CD14-positive monocyte (primary cell): Measurements from ENCODE around the gene SPC24. TPM values are rescaled to one million over a fixed set of nuclear protein-coding genes. Genes with fewer than 3 reads are reported as not detected.

Source experiments
- DNase-seq, 3 donors: peaks; one replicate each; pipeline ENCODE4 v3.0.0-alpha.2; 2011 to 2022
- H2AFZ ChIP-seq: 2 replicates; pipeline ENCODE4 v1.6.0; 2012; ENCODE audit warnings: mild to moderate bottlenecking, low read depth, low read length, inconsistent platforms; ENCODE audit not compliant: insufficient read depth, poor library complexity, severe bottlenecking
- H3K27ac ChIP-seq, 2 donors: 1 replicate in 1 of 2; 2 replicates in 1 of 2; pipeline ENCODE4 v1.5.1; 2012 to 2013; ENCODE audit warnings: low read length in 2 of 2, control low read depth in 1 of 2, inconsistent platforms in 1 of 2, low read depth in 1 of 2, mild to moderate bottlenecking in 1 of 2
- H3K27me3 ChIP-seq, 2 donors: one replicate each; pipeline versions ENCODE4 v1.6.0 to v1.6.1; 2011 to 2013; ENCODE audit warnings: low read length in 2 of 2; ENCODE audit not compliant: control insufficient read depth in 2 of 2, insufficient read depth in 2 of 2
- H3K36me3 ChIP-seq, 2 donors: replicated peaks in 1 of 2; 1 replicate in 1 of 2; 2 replicates in 1 of 2; pipeline versions ENCODE4 v1.5.1 to v1.6.1; 2012 to 2013; ENCODE audit warnings: low read length in 2 of 2, control low read depth in 1 of 2, inconsistent platforms in 1 of 2, mild to moderate bottlenecking in 1 of 2; ENCODE audit not compliant: insufficient read depth in 2 of 2, control insufficient read depth in 1 of 2
- H3K4me1 ChIP-seq, 2 donors: 1 replicate in 1 of 2; 2 replicates in 1 of 2; pipeline versions ENCODE4 v1.5.1 to v1.6.1; 2012 to 2013; ENCODE audit warnings: low read length in 2 of 2, control low read depth in 1 of 2, inconsistent platforms in 1 of 2, mild to moderate bottlenecking in 1 of 2, moderate library complexity in 1 of 2; ENCODE audit not compliant: insufficient read depth in 2 of 2, control insufficient read depth in 1 of 2
- H3K4me2 ChIP-seq: replicated peaks from 2 replicates; pipeline ENCODE3; 2012; ENCODE audit warnings: low read length, moderate library complexity, mild to moderate bottlenecking; ENCODE audit not compliant: poor library complexity, severe bottlenecking; ENCODE audit errors: extremely low read depth
- H3K4me3 ChIP-seq, 3 experiments: fragments of 200-600 bp in 1 of 3; sonication (generic) in 1 of 3; replicated peaks in 1 of 3; 1 replicate in 2 of 3; 2 replicates in 1 of 3; pipeline ENCODE4 v1.5.1; 2011 to 2013; ENCODE audit warnings: low read length in 3 of 3, mild to moderate bottlenecking in 3 of 3, control low read depth in 2 of 3, low read depth in 2 of 3, inconsistent platforms in 1 of 3, moderate library complexity in 1 of 3
- H3K79me2 ChIP-seq: 2 replicates; pipeline ENCODE4 v1.6.0; 2012; ENCODE audit warnings: mild to moderate bottlenecking, control low read depth, inconsistent platforms, low read length, moderate library complexity; ENCODE audit not compliant: insufficient read depth
- H3K9ac ChIP-seq: 2 replicates; pipeline ENCODE4 v1.6.0; 2017; ENCODE audit warnings: low read length, mild to moderate bottlenecking; ENCODE audit not compliant: insufficient read depth, poor library complexity, severe bottlenecking
- H3K9me3 ChIP-seq, 2 donors: replicated peaks in 1 of 2; 1 replicate in 1 of 2; 2 replicates in 1 of 2; pipeline versions ENCODE4 v1.5.1 to v1.6.1; 2012 to 2013; ENCODE audit warnings: low read length in 2 of 2, control low read depth in 1 of 2; ENCODE audit not compliant: control insufficient read depth in 1 of 2, insufficient read depth in 1 of 2
- H4K20me1 ChIP-seq: 2 replicates; pipeline ENCODE4 v1.6.0; 2012; ENCODE audit warnings: mild to moderate bottlenecking, low read length, control low read depth, moderate library complexity; ENCODE audit not compliant: insufficient read depth
- H3K27ac Mint-ChIP-seq, 7 donors: one replicate each; pipeline ENCODE4 v1.8.0; 2020; ENCODE audit warnings: mild to moderate bottlenecking in 7 of 7, mixed read lengths in 7 of 7, moderate library complexity in 6 of 7, inconsistent platforms in 2 of 7
- H3K27me3 Mint-ChIP-seq, 3 donors: one replicate each; pipeline ENCODE4 v1.8.0; 2021 to 2022; ENCODE audit warnings: low read depth in 3 of 3, mild to moderate bottlenecking in 3 of 3, mixed read lengths in 3 of 3, moderate library complexity in 3 of 3, inconsistent platforms in 1 of 3
- H3K36me3 Mint-ChIP-seq, 2 donors: one replicate each; pipeline ENCODE4 v1.8.0; 2020; ENCODE audit warnings: mixed read lengths in 2 of 2, inconsistent platforms in 1 of 2, mild to moderate bottlenecking in 1 of 2
- H3K4me1 Mint-ChIP-seq: one replicate; pipeline ENCODE4 v1.8.0; 2020; ENCODE audit warnings: mild to moderate bottlenecking, mixed read lengths
- H3K4me3 Mint-ChIP-seq, 2 donors: one replicate each; pipeline ENCODE4 v1.8.0; 2020; ENCODE audit warnings: mild to moderate bottlenecking in 2 of 2, mixed read lengths in 2 of 2, moderate library complexity in 1 of 2
- H3K9me3 Mint-ChIP-seq, 7 donors: one replicate each; pipeline ENCODE4 v1.8.0; 2020 to 2022; ENCODE audit warnings: mixed read lengths in 7 of 7, mild to moderate bottlenecking in 6 of 7, moderate library complexity in 6 of 7, inconsistent platforms in 2 of 7
- whole genome bisulfite sequencing: methylation state at CpG from one replicate; pipeline ENCODE4 v1.1.5; 2013; ENCODE audit warnings: missing lambda C conversion rate; ENCODE audit not compliant: insufficient coverage; 5-methylcytosine and 5-hydroxymethylcytosine counted together
- intact Hi-C, 2 donors: fragments of 100-400 bp; cut with micrococcal nuclease; formaldehyde crosslinking; loops; one replicate each; pipeline versions ENCODE4 v1.15.0 to v1.15.1; 2023
- polyA plus RNA-seq, 3 donors: library from polyadenylated mRNA; depleted of rRNA in 1 of 3; unstranded in 2 of 3; stranded (reverse) in 1 of 3; fragments of 300-500 nt in 2 of 3; fragments of >200 nt in 1 of 3; fragmentation: Illumina TruSeq in 2 of 3; gene quantifications; 1 replicate in 2 of 3; 2 replicates in 1 of 3; pipeline ENCODE4 v1.2.3, GENCODE V29; 2012 to 2021
- TF ChIP-seq, protein P1 (sequence below): fragments of 200-600 bp; IDR thresholded peaks from one replicate; pipeline ENCODE4 v1.8.0; 2022; ENCODE audit warnings: antibody characterized with exemption, mild to moderate bottlenecking

Gene SPC24
- polyA plus RNA-seq, 3 donors = 0.27 TPM; not detected in 2

DNA sequence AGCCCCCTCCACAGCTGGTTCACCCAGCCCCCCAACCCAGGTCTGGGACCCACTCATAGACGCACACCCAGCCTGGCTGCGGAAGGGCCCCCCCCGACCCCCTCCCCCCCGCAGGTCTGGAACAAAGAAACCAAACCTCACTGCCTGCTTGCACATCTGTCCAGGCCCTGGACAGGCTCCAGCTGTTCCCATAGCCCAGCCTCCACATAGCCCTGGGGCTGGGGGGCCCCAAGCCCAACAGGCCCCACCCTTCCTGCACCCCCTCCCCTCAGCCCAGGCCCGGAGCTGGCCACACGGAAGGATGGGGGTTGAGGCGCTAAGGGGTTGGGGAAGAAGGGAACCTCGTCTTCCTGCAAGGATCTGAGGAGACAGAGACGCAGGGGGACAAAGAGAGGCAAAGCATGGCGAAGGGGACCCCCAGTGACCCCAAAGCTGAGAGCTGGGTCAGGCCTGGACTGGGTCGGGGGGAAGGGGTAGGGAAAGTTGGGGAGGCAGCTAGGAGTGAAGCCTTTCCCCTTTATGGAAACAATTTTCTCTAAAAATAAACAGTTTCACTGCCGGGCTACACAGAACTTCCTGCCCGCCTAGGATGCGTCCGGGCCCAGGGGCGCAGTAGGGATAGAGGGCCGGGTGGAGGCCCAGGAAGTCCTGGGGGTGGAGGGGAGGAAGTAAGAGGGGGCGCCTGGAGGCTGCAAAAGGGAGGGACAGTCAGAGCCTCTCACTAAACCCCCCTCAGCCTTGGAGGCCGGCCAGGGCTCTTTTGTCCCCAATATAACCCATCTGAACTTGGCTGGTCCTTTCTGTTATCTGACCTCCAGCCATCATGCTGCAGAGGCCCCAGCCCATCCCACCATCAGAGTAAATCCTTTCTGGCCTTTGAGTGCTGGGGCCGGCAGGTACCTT, 39.3 kb upstream of the SPC24 start:
- DNase-seq = no peak
- Histone ChIP-seq H3K79me2 (no peaks in the 10 kb centered on the region), H3K9me3 (peaks cover 0 to 6% of the 10 kb centered on the region in 2 donors), H3K4me2 (peak overlapping the region; percentile 52), H2AFZ (peak overlapping the region; percentile 56), H3K4me3 (no peak overlapping the region), H3K36me3 (no peaks in the 10 kb centered on the region), H3K27ac (no peak overlapping the region), H3K9ac (peak overlapping the region; percentile 15), H3K27me3 (peaks cover 0 to 5% of the 10 kb centered on the region in 2 donors), H3K4me1 (peaks cover 22 to 36% of the 10 kb centered on the region in 2 donors), H4K20me1 (no peaks in the 10 kb centered on the region)
- TF ChIP-seq, protein P1, sequence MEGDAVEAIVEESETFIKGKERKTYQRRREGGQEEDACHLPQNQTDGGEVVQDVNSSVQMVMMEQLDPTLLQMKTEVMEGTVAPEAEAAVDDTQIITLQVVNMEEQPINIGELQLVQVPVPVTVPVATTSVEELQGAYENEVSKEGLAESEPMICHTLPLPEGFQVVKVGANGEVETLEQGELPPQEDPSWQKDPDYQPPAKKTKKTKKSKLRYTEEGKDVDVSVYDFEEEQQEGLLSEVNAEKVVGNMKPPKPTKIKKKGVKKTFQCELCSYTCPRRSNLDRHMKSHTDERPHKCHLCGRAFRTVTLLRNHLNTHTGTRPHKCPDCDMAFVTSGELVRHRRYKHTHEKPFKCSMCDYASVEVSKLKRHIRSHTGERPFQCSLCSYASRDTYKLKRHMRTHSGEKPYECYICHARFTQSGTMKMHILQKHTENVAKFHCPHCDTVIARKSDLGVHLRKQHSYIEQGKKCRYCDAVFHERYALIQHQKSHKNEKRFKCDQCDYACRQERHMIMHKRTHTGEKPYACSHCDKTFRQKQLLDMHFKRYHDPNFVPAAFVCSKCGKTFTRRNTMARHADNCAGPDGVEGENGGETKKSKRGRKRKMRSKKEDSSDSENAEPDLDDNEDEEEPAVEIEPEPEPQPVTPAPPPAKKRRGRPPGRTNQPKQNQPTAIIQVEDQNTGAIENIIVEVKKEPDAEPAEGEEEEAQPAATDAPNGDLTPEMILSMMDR = no peak
- peaks cover 29% of the 10 kb centered on the region for H3K4me1 Mint-ChIP-seq
- peak overlapping the region; percentile 9 to 55 for H3K4me3 Mint-ChIP-seq
- 55% methylated on average over 1 of the region's 20 CpGs for WGBS
- intact Hi-C loops = loop anchor here in 1 of 2 donors (5.0 kb wide), 1 partner anchor 38 kb away; the partner anchor contains the start of gene SPC24
- peaks cover 0 to 11% (median 4%) of the 10 kb centered on the region in 7 donors for H3K9me3 Mint-ChIP-seq
- peaks cover 0 to 3% of the 10 kb centered on the region in 2 donors for H3K36me3 Mint-ChIP-seq
- no peak overlapping the region for H3K27ac Mint-ChIP-seq
- H3K27me3 Mint-ChIP-seq = peaks cover 0 to 17% (median 6%) of the 10 kb centered on the region in 3 donors

DNA sequence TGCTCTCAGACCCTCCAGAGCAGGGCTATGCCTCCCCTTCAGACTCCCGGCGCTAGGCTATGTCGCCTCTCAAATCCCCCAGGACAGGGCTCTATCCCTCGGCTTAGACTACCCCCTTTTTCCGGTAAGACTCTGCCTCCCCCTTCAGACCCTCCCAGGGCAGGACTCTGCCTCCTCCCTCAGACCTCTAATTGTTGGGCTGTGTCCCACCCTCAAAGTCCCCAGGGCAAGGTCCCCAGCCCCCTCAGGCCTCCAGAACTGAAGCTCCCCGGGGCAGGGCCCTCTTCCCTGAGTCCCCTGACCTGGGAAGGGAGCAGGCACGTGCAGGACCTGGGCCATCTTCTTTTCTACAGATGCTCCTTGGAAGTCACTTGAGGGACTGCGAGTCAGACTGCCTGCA, 38.6 kb upstream of the SPC24 start:
- Histone ChIP-seq H3K27ac (no peak overlapping the region), H2AFZ (no peak overlapping the region), H3K4me1 (peaks cover 22 to 36% of the 10 kb centered on the region in 2 donors), H3K36me3 (no peaks in the 10 kb centered on the region), H3K4me2 (no peak overlapping the region), H3K27me3 (peaks cover 0 to 5% of the 10 kb centered on the region in 2 donors), H3K79me2 (no peaks in the 10 kb centered on the region), H4K20me1 (no peaks in the 10 kb centered on the region), H3K9me3 (peaks cover 0 to 6% of the 10 kb centered on the region in 2 donors), H3K9ac (no peak overlapping the region), H3K4me3 (no peak overlapping the region)
- peaks cover 0 to 17% (median 6%) of the 10 kb centered on the region in 3 donors for H3K27me3 Mint-ChIP-seq
- H3K36me3 Mint-ChIP-seq = peaks cover 0 to 3% of the 10 kb centered on the region in 2 donors
- peaks cover 32% of the 10 kb centered on the region for H3K4me1 Mint-ChIP-seq
- no peak for DNase-seq
- H3K27ac Mint-ChIP-seq = no peak overlapping the region
- H3K9me3 Mint-ChIP-seq = peaks cover 0 to 11% (median 4%) of the 10 kb centered on the region in 7 donors
- no peak overlapping the region for H3K4me3 Mint-ChIP-seq
- WGBS = 89% methylated on average over 5 of the region's 8 CpGs
- TF ChIP-seq, protein P1 = no peak
- intact Hi-C loops = no loop called here
